ENCODE results near the gene PSTPIP1. TPM values are rescaled to one million over a fixed set of nuclear protein-coding genes. Genes with fewer than 3 reads are reported as not detected.

The PSTPIP1 gene
- total RNA-seq = 0.13 TPM in 1 of 2 replicates, not detected in the other

DNA sequence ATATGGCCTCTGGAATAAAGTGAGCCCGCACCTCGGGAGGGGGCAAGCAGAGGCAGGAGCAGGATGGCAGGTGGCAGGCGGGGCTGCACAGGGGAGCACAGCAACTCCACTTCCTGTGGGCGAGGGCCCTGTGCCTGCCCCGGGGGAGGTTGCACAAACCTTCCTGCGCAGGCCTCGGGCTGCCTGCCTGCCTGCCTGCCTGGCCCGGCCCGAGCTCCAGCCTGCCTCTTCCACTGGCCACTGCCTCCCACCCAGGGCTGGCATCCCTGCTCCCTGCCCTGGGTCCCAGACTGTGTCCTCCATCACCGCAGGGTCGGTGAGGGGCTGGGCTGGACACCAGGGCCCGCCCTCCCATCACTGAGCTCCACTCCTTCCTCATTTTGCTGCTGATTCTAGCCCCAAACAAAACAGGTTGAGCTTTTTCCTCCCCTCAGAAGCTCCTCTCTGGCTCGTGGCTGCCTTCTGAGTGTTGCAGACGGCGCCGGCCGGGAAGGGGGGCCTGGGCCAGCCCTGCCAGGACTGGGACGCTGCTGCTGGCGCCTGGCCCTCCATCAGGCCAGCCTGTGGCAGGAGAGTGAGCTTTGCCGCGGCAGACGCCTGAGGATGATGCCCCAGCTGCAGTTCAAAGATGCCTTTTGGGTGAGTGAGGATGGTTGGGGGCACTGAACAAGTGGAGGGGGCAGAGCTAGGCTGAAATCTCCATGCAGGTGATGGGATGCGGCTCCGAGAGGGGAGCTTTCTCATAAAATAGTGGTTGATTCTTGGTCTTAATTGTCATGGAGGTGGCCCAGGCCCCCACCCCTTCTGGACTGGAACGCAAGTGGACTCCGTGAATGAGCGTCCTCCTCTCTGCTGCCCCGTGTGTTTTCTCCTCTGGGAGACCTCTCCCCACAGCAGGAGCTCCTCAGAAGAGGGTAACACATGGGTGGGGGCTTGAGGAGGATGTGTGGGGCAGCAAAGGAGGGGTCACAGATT lies at the start of gene PSTPIP1:
Gene PSTPIP1, plus strand, starts transcription at position 156 of the 975 bp plus-strand sequence. Its CDS starts 448 bp downstream, at position 604.

GRCh38 chr15:77070495-77071304 lies 75.8 kb downstream of the PSTPIP1 start, which contains the start of gene TSPAN3:
TSS of gene TSPAN3 (minus strand) at chr15:77071109. CDS start at chr15:77070954, 155 bp downstream.

Other genes starting within 250 kb of the PSTPIP1 start
- 5.7 and 9.3 TPM in 2 replicates for gene SCAPER, start 89.8 kb upstream of the PSTPIP1 start, total RNA-seq
- gene RCN2, start 63.4 kb upstream of the PSTPIP1 start, total RNA-seq = 30.8 and 60.4 TPM in 2 replicates
- 104 and 270 TPM in 2 replicates for gene TSPAN3, start 76.0 kb downstream of the PSTPIP1 start, total RNA-seq